Stimulated activated CD4-positive, alpha-beta T cell treated with anti-CD3 and anti-CD28 coated beads, Interleukin-4, amount 100 ng/mL, for 4 hours (primary cell): ENCODE results near the gene AP3D1.

ENCODE experiments used
- DNase-seq, 2 experiments: peaks; one replicate each; pipeline ENCODE4 v3.0.0-alpha.2; 2020

Gene AP3D1

DNA sequence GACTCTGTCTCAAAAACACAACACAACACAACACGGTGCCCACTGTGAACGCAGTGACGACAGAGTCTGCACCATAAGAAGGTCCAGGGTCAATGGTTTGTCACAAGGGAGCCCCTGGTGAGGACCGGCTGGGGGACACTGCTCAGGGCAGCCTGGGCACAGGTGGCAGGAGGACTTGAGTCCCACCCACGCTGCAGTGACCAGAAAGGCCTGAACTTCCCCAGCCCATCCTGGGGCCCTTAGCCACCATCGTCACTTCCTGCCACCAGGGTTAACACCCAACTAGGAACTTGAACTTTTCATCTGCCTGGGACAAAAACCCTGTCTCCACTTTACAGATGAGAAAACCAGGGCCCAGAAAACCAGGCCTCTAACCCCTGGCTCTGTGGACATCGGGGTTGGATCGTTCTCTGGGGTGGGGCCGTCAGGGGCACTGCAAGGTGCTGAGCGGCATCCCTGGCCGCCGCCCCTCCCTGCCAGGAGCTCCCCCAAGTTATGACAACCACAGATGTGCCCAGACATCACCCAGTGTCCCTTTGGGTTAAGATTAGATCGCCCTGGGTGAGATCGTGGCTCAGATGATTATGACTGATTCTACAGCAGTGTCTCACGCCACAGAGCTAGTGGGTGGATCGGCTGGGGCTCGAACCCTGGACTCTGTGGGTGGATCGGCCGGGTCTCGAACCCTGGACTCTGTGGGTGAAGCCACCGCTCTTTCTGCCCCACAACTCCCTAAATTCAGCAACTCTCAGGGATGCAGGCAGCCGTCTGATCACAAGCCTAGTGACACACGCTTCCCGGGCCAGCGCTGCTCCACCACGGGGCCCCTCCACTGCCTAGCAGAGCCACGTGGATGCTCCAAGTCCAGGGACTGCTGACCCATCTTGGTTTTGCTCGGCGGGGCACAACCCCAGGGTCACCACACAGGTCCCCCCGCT is 69.2 kb downstream of the AP3D1 start:
- DNase-seq, result peak in 1 of 2 experiments; percentile 29

DNA sequence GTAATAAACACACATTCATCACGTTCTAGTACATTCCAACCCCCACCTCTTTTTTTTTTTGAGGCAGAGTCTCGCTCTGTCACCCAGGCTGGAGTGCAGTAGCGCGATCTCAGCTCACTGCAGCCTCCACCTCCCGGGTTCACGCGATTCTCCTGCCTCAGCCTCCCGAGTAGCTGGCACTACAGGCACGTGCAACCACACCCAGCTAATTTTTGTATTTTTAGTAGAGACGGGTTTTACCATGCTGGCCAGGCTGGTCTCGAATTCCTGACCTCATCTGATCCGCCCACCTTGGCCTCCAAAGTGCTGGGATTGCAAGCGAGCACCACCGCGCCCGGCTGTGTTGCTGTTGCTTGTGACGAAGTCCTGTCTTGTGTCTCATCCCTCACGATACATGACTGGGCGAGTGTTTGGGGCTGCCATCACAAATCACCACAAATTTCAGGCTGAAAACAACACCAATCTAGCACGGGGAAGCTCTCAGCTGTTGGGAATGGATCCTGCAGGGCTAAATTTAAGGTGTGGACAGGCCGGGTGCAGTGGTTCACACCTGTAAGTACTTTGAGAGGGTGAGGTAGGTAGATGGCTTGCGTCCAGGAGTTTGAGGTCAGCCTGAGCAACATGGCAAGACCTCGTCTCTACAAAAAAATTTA is 70.9 kb downstream of the AP3D1 start:
- no peak for DNase-seq

DNA sequence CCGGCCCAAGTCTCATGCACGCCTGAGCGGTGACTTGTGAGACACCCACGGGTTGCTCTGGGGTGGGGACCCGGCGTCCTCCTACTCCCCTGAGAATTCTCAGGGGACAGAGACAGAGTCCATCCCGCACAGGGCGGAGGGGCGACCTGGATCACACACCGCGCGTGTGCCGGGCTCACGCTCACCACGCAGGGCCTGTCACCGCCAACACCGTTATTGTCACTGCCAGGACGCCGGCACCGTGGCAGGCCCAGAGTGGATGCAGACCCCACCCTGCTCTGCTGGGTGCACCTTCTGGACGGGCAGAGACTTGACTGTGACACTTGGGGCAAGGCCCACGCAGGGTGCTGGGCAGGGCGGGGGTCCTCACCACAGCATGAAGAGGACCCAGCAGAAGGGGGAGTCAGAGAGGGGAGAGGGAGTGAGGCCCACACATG is 71.5 kb downstream of the AP3D1 start:
- no peak for DNase-seq

DNA sequence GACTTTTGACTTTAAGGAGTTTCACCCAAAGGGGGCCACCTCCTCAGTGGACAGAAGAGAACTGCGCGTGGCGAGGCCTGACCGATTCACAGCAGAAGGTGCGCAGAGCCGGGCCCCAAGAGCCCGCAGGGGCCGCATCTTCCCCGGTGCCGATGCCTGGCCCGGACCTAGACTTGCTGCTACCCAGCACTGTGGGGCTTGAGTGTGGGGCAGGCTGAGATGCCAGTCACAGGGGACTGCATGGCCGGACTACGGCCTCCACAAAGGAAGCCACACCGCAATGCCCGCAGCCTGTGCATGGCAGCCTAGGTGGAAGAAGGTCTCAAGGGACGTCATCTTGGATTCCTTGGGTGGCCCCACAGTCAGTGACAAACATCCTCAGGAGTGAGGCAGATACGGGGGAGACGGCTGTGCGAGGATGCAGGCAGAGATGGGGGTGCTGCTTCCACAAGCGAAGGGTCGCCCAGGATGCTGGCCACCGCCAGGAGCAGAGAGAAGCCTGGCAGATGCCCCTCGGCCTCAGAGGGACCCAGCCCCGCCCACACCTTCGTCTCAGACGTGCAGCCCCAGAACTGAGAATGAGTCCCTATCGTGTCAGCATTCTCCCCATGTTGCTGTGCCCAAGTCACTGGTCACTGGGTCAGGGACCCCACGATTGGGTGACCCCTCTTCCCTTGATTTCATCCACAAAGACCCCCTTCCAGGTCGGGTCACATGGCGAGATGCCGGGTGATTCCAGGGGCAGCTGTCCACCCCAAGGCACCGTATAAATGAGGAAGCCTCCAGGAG is 72.1 kb downstream of the AP3D1 start:
- no peak for DNase-seq

DNA sequence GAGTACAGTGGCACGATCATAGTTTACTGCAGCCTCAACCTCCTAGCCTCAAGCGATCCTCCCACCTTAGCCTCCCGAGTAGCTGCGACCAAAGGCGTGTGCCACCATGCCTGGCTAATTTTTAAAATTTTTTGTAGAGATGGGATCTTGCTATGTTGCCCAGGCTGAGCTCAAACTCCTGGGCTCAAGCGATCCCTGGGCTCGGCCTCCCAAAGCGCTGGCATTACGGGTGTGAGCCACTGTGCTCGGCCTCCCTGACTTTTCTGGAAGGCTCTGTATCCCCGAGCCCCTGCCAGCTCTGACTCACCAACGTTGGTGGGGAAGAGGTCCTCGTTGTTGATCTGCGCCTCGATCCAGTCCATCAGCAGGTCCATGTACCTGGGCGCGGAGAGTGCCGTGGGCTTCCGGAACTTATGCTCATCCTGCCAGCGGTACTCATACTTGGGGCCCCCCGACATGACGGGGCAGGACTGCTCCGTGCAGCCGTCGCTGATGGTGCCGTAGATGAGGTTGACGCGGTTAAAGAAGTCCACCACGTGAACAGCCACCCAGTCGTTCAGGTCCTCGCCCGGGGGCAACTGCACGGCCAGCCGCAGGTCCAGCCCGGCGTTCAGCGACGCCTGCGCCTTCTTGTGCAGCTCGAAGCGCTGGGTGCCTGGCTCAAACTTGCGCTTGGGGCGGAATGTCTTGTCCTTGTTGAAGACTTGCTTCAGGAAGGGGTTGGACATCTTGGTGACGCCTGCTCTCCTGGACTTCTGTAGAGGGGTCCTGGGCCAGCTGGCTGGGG is 73.3 kb downstream of the AP3D1 start:
- DNase-seq, result no peak

DNA sequence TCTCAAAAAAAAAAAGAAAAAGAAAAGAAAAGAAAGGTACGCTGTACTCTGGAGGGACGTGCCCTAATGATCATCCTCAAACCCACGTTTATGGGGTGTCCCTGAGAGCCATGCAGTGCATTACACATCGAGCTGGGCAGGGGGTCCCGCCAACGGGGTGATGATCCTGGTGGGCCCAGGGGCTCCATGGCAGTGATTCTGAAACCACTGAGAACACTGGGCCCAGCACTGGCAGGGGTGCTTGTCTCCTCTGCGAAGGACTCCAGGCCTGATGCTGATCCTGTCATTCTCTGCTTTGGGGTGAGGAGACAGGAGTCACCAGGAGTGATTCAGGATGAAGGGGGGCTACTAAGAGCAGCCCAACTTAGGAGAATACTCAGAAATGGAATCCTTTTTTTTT is 74.0 kb downstream of the AP3D1 start:
- no peak for DNase-seq

DNA sequence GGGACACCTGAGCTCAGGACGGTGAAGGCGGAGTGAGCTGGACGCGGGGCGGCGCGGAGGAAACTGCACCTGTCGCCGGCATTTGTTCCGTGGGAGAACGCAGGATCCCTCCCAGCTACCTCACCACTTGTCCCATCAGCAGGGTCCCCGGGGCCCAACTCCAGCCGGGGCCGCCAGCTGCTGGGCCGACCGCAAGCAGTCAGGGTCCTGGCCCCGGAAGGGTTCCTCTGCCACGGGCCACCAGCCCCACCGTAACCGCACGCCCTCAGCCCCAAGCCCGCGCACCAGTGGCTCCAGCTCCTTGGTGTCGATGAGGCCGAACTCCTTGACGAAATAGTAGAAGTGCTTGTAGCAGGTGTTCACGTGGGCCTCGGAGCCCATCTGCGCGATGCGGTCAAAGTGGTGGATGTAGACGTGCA is 74.8 kb downstream of the AP3D1 start:
- no peak for DNase-seq

DNA sequence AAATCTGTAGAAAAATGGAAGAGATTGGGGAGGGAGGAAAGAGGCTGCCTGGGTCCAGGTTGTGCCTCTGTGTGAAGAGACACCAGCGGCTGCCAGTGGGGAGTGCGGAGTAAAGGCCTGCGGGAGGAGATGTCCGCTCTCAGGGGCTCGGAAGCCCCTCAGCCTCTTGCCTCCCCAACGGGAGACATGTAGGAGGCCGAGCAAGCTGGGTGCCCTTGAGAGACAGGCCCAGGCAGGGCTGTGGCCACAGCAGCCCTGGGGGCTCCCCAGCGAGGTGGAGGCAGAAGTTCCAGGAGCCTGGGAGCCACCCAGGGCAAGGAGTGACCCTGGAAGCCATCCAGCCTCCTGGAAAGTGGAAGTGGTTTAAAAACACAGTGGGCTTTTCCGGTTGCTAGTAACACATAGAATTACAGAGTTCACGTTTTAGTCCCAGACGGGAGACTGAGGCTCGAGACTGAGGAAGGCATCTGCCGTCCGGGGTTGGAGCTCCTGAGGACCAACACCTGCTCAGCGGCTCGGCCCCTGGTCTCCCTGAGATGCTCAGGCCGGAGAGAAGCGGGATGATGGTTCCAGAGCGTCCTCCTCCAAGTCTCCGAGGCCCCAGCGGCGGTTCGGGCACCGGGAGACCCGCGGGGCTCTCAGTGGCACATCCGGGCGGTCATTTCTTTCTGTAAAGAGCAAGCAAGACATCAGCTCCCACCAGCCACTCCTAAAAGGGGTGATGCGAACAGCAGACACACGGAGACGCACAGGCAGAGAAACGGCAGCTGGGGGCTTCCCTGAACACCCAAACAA is 78.4 kb downstream of the AP3D1 start:
- DNase-seq, result no peak

DNA sequence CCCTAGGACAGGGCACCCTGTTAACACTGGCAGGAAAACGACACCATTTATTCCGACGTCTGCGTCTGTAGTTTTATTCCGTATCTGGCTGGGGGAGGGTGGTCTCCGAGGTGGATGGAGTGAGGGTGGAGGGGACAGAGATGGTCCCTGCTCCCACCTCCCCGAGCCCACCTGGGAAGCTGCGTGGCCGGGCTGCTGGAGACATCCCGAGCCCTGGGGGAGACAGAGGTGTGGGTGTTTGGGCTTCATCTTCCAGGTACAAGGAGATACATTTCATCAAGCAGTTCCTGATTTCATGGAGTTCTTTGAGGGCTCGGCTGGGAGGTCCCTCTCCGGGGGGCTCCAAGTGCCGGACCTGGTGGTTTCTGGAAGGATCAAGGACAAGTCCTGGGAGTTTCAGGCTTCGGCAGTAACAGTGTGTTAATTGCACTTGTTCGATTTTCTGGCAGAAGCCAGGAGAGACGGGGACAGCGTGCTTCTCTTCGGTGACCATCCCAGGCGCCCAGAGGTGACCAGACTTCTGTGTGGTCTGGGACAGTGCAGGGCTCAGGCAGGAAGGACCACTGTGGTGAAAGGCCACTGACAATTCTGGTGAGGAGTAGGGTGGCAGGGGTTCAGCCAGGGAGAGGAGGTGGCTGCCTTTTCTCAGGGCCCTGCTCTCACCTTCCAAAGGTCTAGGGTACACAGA is 80.2 kb downstream of the AP3D1 start:
- DNase-seq, result no peak

DNA sequence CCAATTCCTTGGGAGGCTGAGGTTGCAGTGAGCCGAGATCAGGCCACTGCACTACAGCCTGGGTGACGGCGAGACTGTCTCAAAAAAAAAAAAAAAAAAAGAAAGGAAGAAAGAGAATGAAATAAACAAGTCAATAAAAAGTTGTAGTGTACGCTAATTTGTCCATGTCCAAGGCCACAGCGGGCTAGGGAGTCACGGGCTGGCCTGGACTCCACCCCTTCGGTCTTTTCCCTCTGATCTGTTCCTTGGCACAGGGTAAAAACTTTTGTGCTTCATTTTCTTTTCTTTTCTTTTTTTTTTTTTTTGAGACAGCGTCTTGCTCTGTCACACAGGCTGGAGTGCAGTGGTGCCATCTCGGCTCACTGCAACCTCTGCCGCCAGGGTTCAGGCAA is 80.9 kb downstream of the AP3D1 start:
- no peak for DNase-seq

DNA sequence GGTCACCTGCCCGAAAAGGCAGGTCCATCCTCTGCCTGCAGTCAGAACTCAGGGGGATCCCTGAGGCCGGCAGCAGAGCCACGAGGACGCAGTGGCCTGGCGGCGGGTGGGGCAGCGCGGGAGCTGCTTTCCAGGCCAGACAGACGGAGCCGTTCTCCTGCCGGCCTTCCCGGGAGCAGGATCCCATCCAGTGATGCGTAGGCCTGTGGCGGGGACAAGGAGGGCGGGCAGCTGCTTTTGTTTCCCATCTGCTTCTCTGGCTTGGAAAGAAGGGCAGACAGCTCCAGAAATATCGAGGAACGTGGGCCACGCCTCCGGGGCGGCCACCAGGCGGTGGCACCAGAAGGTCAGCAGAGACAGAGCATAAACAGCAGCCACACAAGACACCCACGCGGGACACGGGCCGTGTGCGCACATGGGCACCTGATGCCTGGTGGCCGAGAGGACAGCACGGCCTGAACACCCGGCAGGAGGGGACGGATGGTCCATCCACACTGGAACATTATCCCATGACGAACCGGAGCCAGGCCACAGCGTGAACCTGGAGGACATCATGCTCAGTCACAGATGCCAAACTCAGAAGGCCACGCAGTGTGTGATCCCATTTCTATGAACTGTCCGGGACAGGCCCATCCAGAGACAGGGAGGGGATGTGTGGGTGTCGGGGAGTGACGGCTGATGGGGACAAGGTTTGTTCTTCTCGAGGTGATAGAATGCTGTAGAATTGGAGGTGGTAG is 86.4 kb downstream of the AP3D1 start:
- no peak for DNase-seq

DNA sequence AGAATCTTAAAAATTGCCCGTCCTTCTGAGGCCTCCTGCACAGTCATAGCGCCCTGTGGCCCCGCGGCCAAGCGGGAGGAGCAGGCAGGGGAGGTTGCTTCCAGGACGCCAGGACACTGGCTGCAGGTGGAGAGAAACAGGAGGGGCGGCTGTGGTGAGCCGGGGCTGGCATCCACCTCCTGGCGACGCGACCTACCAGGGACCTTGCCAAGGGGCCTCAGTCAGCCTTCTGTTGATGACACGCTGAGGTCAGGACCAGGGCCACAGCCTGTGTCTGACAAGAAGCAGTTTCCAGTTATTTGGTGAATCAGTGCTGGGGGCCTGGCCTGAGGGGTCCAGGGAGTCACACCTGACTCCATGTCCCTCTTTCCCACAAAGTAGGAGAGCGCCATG is 87.0 kb downstream of the AP3D1 start:
- DNase-seq, result no peak

DNA sequence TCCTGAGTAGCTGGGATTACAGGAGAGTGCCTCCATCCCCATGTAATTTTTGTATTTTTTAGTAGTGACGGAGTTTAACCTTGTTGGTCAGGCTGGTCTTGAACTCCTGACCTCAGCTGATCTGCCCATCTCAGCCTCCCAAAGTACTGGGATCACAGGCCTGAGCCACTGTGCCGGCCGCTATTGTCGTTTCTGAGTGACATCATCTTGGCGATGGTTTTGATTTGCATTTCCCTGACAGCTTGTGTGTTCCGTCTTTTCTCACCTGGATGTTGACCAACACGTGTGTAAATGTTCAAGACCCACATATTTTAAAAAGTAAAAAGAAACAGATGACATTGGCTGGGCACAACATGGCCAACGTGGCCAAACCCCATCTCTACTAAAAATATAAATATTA is 87.5 kb downstream of the AP3D1 start:
- no peak for DNase-seq

DNA sequence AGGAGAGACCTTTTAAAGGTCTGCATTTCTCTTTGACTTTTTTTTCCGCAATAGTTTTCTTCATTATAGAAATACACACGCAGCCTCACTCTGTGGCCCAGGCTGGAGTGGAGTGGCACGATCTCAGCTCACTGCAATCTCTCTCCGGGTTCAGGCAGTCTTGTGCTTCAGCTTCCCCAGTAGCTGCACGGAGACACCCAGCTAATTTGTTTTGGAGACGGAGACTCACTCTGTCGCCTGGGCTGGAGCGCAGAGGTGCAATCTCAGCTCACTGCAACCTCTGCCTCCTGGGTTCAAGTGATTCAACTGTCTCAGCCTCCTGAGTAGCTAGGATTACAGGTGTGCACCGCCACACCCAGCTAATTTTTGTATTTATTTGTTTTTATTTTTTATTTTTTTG is 88.6 kb downstream of the AP3D1 start:
- no peak for DNase-seq

DNA sequence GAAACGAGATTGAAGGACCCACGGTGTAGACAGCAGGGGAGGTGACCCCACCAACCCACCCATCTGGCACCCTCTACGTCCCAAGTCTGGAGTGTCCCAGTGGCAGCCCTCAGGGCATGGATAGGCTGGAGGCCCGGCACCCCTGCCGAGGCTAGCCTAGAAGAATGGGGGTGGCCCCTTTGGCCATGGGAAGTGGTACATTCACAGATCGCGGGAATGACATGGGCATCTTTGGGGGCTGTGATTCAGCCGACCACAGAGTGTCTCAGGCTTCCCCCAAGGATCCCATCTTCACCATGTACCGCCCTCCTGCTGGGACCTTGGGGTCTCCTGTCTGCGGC is 89.0 kb downstream of the AP3D1 start:
- DNase-seq, result no peak

DNA sequence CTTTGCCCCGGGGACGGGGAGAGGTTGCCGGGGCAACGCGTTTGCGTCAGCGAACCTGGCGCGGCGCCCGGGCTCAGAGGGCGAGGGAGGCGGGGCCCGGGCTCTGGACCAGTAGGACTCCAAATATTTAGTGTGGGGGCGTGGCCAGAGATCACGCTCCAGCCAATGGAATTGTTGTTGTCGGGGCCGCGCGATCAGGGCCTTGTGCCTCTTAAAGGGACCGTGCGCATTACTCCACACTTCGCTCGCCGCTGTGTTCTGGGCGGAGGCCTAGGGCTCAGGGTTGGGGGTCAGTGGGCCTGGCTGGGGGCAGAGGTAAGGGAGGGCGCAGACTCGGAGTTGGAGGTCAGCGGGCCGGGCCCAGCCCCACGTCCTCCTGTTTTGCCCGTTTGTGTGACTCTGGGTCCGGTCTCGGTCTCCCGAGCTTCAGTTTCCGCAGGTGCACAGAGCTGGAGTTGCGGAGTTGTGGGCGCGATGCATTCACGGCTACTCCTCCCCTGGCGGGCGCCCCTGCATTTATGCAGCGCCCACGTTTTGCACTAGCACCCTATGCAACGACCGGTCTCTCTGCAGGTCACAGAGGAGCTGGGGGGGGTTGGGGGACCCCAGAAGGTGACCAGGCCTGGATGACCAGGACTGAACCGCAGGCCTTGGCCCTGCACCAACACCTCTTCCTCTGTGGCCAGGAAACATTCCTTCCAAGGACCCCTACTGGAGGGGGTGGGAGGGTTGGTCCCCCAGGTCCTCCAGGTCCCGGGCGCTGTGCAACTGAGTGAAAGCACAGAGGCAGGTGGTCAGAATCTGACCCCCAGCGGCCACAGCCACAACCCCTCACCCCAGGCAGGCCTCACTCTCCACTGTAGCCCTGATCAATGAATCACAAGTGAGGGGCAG is 89.6 kb downstream of the AP3D1 start:
- peak; percentile 99 to 100 for DNase-seq

DNA sequence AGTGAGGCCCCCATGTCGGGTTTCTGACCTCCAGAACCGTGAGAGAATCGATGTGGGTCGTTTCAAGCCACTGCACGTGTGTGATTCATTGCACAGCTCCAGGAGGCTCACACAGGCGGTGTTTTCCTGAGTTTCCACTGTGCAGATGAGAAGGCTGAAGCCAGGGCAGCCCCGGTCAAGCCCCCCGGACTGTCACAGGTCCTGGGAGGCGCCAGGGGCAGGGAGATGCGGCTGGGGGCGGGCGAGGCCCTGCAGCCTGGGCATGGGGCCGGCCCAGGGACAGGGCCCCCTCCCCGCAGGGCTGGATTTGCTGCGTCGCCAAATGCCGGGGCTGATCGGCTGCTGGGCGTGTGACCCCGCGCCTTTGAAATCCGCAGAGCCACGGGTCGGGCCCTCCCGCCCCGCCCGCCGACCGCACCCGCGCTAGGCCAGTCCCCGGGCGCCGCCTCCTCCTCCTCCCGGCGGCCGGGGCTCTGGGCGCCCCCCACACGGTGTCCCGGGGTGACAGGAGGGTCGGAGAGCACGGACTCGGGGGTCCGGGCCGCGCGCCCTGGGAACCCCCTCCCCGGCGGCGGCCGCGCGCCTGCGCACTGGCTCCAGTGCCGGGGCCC is 90.4 kb downstream of the AP3D1 start:
- DNase-seq, result peak in 1 of 2 experiments; percentile 38

DNA sequence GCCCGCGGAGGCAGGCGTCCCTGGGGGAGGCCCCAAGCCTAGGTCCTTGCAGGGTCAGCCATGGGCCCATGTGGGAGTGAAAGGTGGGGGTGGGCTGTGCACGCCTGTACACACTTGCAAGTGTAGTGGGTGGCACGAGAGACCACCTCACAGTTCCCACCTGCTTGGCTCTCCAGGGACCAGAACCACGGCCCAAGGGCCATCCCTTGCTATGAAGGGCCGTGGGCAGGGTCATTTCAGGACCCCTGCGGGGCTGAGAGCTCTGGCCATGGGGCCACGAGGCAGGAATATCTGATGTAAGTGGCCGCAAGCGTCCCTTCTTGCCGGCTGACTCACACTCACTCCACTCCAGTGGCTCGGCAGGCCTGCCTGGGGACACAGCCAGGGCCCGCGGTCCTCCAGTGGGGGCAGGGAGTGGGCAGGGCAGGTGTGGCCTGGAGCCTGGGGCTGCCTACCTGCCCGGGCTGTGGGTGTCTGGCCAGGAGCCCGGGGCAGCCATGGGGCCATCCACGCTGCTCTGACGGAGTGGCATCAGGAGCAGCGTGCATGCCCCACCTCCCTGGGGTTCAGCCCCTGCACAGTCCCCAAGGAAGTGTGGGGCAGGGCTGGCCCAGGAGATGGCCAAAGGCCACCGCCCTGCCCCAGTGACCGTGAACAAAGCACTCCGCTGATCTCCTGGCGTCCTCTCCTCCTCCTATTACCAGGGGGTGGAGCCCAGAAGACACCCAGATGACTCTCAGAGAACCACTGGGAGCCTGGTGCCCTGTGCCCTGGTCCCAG is 91.8 kb downstream of the AP3D1 start:
- no peak for DNase-seq
